Measurements from ENCODE around the gene SALL3.

Gene SALL3

GRCh38 chr18:79008356-79008940, 28.8 kb downstream of the SALL3 start:
- DNase-seq, result no peak

GRCh38 chr18:79010802-79011201, 31.2 kb downstream of the SALL3 start:
- no peak for DNase-seq

- no peak for DNase-seq
Observed at GRCh38 chr18:79011300-79011870, 31.8 kb downstream of the SALL3 start.

GRCh38 chr18:79013869-79014268, 34.3 kb downstream of the SALL3 start:
- DNase-seq, result no peak

- DNase-seq, result no peak
Observed at GRCh38 chr18:79018911-79019310, 39.3 kb downstream of the SALL3 start.

- no peak for DNase-seq
Observed at GRCh38 chr18:79019881-79020280, 40.3 kb downstream of the SALL3 start.

GRCh38 chr18:79022603-79023002, 43.0 kb downstream of the SALL3 start:
- DNase-seq, result no peak

GRCh38 chr18:79026491-79026890, 46.9 kb downstream of the SALL3 start:
- no peak for DNase-seq

GRCh38 chr18:79030680-79031079, 51.1 kb downstream of the SALL3 start:
- no peak for DNase-seq

GRCh38 chr18:79042276-79042675, 62.7 kb downstream of the SALL3 start:
- no peak for DNase-seq

- DNase-seq, result no peak
Observed at GRCh38 chr18:79043288-79043687, 63.7 kb downstream of the SALL3 start.

- no peak for DNase-seq
Observed at GRCh38 chr18:79046522-79046921, 66.9 kb downstream of the SALL3 start.

GRCh38 chr18:79047556-79048244, 68.1 kb downstream of the SALL3 start:
- peak; percentile 75 for DNase-seq

- DNase-seq, result no peak
Observed at GRCh38 chr18:79048245-79048632, 68.6 kb downstream of the SALL3 start.

- DNase-seq, result no peak
Observed at GRCh38 chr18:79049506-79049905, 69.9 kb downstream of the SALL3 start.

Data from MV-4-11 (cell line).